Left lobe of liver (tissue), 2 donors: Measurements from ENCODE around the gene GRM5. TPM values are rescaled to one million over a fixed set of nuclear protein-coding genes. Genes with fewer than 3 reads are reported as not detected.
"Not testable (repeated sequence)": the region's sequence is repeated elsewhere in the genome, so short reads cannot be mapped to it uniquely, and the experiment has no call there.

Source experiments
- ATAC-seq: fragments of 200-7000 bp; cut with Tn5 transposase; one replicate; pipeline ENCODE4 v1.9.1; 2020; ENCODE audit warnings: mild to moderate bottlenecking, moderate library complexity
- DNase-seq: peaks from one replicate; pipeline ENCODE4 v3.0.0-alpha.2; 2020; ENCODE audit warnings: low spot score
- total RNA-seq: library from RNA; stranded (reverse); gene quantifications from one replicate; pipeline ENCODE4 v1.2.1, GENCODE V29; 2021
- donor health status: DM: no; HTN: no; CAD: no; lungs with moderate emphysema.
- donor health status: DM: no; HTN: yes; CAD: no.

GRM5 gene
- total RNA-seq, 1 donor from 2014 or later, result not detected

DNA sequence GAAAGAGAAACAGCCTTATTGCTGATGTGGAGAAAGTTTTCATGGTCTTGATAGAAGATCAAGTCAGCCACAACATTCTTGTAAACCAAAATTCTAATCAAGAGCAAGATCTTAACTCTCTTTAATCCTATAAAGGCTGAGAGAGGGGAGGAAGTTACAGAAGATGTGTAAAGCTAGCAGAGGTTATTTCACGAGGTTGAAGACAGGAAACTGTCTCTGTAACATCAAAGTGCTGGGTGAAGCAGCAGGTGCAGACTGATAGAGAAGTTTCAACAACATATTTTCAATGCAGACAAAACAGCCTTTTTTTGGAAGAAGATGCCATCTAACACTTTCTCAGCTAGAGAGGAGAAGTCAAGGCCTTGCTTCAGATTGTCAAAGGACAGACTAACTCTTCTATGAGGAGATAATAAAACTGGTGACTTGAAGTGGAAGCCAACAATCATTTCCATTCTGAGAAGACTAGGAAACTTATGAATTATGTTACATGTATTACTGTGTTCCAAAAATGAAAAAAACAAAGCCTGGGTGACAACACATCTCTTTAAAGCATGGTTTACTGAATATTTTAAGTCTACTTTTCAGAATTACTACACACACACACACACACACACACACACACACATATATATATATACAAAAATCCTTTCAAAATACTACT, 221.9 kb downstream of the GRM5 start:
- not testable (repeated sequence) for DNase-seq, ATAC-seq

DNA sequence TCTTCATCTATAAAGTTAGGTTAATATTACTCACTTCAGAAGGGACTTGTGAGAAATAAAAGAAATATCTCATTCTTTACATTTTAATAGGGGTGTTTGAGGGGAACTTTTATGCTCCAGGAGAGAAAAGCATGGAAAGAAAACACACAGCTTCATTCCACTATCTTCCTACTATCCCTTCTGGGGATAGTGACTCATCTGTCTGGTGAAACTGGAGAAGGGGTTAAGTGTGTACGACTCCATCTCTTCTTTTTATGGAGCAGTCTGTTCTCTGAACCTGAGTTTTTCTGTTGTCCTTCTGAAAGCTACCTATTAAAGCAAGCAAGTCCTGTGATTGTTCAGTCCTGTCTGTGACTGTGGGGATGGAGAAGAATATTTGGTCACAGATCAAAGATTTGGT, 227.6 kb downstream of the GRM5 start:
- ATAC-seq, result not testable (repeated sequence)

DNA sequence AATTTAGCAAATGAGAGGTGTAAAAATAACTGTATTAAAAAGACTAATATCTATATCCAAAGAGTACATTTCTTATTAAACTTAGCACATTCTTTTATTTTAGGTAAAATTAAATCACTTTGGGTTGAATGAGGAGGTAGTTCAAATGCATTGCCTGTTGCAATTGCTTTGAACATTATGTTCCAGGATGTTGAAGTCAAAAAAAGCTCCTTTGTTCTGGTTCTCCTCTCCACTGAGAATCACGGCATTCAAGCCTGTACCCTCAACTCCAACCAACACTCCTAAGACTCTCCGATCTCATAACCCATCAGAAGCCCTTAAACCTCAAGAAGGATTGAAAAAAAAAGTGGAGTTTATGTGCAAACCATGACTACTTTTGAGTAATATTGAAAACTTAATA, 230.1 kb downstream of the GRM5 start:
- not testable (repeated sequence) for DNase-seq, ATAC-seq

More for the DNA sequence above, 227.6 kb downstream of the GRM5 start:
- not testable (repeated sequence) for DNase-seq

DNA sequence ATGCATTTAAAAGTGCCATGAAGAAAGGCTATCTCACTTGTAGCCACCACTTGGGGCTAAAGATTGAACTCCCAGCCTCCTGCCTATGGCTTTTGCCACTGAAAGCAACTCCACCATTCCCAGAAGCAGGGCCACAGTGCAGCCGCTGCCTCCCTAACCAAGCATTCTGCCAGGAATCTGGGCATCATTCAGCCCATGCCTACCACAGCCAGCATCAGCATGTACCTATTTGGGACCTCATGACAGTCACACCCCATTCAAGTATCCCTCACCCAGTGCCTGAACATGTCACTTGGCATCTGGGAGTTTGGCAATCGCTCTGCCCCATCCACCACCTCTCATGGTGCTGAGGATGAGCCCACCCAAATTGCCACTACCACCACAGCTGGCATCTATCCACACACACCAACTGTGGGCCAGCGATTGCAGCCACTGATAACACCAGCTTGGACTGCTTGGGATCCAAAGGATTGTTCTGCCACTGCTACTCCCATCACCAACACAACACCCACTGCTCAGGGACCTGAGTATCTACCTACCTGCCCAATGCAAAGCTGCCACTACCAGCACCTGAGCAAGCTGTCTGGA, 234.4 kb downstream of the GRM5 start:
- DNase-seq, result no peak
- no peak for ATAC-seq

DNA sequence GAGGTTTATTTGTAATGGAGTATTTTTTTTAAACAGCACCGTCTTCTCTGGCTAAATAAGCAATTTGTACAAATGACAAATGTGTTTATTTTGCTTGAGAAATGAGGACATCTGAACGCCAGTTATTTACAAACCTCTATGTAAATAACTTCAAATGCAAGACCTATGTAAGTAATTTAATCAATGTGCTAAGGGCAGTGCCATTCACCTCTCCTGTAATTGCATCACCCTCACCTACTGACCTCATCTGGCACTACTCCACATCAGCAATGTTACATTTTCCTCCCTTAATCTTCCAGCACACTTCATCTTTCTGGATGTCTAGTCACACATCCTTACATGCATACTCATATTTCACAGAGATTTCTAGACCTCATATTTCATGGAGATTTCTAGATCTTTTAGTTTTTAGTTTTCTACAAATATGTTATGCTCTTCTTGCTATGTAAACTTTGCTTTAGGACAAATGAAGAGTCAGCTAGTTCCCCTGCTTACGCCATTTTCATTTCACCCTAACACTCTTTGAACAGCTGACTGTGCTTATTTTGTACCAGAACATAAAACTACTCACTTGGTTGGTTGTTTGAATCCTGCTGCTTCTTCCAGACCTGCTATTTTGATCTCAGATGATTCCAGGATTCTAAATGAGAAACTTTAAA, 238.6 kb downstream of the GRM5 start:
- DNase-seq (peak; percentile 64), ATAC-seq (peak; percentile 86)

DNA sequence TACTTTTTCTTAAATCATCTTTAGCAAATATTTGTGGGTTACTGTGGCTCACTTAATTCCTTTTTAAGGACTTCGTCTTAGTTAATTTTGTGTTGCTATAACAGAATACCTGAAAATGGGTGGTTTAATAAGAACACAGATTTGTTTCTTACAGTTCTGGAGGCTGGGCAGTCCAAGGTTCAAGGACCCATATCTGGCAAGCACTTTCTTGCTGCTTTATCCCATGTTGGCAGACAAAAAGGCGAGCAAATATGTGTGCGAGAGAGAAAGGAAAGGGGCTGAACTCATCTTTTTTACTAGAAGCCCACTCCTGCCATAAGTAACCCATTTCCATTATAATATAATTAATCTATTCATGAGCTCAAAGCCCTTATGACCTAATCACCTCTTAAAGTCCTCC, 246.2 kb downstream of the GRM5 start:
- DNase-seq (no peak), ATAC-seq (peak; percentile 51)

DNA sequence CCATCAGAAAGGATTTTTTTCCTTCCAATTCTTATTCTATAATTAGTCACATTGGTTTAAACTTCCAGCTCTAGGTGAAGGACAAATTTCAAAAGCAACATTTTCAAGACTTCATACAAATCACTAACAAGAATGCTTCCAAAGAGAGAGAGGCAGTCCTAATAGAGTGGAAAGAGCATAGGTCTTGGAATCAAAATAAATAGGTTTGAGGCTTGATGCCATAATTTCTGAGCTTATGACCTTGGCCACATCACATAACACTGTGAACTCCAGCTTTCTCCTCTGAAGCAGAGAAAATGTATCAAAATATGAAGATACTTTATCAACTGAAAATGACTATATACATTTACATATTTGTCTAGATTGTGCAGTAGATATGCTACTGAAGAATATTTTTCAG, 246.8 kb downstream of the GRM5 start:
- peak; percentile 74 for ATAC-seq
- DNase-seq, result no peak

DNA sequence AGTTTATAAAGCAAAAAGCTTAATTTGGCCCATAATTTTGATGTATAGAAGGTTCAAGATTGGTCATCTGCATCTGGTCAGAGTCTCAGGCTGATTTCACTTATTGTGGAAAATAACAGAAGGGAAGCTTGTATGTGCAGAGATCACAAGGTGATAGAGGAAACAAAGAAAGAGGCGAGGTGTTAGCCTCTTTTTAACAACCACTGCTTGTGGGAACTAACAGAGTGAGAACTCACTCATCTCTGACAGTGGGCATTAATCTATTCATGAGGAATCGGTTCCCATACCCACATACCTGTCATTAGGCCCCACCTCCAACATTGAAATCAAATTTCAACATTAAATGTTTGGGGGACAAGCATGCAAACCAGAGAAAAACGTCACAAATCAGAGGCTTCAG, 250.3 kb downstream of the GRM5 start:
- DNase-seq (no peak), ATAC-seq (no peak)

DNA sequence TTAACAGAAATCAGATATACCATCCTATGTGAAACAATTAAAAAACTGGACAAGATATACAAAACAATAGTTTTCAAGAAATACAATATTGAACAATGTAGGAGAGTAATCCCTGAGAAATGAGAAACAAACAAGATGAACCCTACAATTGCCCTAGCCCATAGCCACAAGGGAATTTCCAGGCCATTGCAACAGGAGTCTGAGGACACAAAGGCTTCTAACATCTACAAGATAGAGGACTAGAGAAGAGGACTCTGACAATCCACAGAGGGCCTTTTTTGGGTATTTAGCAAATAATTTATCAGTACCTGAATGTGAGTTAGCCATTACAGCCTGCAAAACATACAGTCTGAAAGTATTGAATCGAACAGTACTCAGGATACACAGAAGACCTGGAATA, 251.7 kb downstream of the GRM5 start:
- ATAC-seq (no peak), DNase-seq (no peak)

DNA sequence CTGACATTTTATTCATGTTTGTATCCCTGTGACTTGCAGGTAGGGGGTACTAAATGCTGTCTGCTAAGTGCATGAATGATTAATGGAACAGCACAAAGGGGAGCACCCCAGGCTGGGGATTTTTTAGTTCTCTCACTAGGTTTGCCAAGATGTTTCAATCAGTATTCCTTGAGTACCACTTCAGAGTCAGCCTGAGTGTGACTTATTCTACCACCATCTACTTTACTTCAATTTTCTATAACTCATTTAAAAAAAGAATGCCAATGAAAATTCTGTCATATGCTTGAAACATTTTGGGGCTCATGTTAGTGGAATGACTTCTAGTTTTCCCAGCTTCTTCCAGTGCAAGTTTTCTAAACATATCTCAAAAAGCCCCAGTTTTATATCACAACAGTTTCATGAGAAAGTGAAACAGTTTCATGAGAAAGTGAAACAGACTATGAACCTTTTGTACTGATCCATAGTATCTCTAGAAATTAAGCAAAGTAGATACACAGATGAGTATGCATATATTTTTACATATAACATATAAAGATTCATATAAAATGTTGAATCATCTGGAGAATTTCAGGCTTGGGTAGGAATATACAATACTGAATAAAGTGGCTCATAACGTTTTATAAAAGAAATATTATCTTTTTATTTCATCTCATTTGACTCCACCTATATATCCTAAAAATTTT, 252.4 kb downstream of the GRM5 start:
- peak; percentile 35 for ATAC-seq

DNA sequence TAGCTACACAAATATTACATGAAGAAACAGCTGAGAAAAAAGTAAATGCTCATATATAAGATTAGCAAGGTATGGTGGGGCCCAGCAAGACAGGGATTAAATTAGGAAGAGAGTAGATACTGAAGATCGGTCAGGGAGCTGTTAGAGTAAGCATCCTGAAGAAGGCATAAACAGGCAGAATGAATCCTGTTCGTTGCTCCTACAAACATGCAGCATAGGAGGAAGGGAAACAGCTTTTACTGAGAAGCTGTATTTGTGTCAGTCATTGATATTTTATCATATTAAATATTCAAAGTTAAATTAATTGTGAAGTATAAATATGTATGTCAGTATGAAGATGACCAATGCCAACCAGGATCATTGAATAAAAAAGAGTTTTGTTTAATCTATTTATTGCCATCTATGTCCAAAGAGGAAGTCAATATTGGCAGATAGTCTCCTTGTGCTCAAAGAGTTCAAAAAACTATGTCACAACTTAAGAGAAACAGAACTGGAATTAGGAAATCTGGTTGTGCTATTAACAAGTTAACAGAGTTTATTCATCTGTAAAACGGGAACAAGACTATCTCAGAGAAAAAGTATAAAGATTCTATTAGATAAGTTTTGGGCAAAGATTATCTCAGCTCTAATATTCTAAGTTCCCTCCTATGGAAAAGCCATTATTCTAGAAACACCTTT, 255.2 kb downstream of the GRM5 start:
- ATAC-seq, result peak; percentile 80
- DNase-seq, result no peak

More for the DNA sequence above, 252.4 kb downstream of the GRM5 start:
- DNase-seq, result no peak

DNA sequence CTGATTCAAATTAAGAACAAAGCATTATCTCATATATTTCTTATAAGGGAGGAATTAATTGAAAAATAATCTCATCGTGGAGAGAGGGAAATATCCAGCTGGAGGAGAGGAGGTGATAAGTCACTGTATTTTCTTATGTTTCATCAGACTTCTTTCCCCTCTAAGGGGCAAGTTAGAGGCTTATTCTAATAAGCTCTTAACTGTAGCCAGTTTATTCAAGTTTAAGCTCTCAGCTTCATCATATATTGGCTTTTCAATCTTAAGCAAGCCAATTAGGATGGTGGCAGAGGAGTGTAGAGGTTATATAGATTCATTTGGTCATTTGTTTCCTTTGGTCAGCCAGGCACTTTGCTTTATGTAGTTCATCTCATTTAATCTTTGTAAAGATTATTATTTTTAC, 256.7 kb downstream of the GRM5 start:
- ATAC-seq (no peak), DNase-seq (no peak)

DNA sequence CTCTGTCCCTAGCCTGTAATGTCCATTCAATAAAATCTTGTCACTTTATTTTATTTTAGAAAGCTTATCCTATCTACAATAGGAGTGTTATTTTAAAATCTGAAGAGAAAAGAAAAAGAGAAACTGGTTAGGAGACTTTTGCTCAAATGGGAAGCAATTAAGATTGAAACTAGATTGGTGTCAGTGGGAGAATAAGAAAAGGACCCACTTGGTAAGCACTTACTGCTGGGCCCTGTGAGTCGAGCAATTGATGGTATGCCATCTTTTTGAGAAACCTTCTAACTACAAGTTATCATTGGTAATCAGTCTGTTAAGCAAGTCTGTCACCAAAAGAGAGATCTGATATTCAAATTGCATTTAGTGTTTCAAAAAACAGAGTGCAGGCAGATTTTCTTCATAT, 258.4 kb downstream of the GRM5 start:
- ATAC-seq (no peak), DNase-seq (no peak)

DNA sequence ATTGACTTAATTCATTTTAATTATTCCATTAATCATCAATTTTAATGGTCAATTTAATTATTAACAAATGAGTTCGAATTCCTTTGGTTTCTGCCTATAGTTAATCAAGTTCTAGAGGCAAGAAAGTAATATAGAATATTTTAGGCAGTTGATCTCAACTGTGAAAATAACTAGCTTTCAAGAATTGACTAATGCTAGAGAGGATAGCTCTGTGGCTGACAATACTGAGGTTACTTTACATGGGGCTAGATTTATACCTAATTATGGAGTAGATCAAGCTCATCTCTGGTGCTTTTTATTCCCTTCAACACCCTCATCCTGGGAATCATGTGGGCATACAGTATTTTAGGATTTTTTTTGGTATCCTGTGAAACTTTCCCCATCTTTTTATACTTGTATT, 259.4 kb downstream of the GRM5 start:
- ATAC-seq (no peak), DNase-seq (no peak)

DNA sequence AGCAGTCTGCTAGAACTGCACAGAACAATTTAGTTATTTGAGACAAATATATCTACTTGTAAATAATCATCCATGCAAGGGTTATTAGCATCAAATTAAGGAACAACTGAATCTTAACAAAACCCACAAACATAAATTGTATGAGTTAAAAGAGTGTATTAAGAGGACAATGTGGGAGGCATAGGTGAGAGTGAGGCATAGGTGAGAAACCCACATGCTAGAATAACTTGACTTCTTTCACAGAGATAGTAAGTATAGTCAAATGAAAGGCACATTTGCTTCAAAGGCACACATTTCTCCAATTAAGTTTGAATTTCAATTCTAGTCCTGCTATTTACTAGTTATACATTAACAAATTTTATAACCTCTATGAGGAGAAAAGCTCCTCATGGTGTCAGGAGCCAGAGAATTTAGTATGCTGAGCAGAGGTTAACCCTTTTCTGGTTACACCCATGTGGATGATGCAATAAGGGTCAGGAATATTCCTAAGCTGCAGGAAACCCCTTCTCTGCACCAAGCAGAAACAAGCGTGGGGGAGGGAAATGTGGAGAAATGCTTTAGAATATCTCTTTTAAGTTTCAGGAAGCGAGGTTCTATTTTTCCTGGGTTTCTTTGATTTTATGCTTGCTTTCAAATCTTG, 264.2 kb downstream of the GRM5 start:
- ATAC-seq (peak; percentile 79), DNase-seq (no peak)

DNA sequence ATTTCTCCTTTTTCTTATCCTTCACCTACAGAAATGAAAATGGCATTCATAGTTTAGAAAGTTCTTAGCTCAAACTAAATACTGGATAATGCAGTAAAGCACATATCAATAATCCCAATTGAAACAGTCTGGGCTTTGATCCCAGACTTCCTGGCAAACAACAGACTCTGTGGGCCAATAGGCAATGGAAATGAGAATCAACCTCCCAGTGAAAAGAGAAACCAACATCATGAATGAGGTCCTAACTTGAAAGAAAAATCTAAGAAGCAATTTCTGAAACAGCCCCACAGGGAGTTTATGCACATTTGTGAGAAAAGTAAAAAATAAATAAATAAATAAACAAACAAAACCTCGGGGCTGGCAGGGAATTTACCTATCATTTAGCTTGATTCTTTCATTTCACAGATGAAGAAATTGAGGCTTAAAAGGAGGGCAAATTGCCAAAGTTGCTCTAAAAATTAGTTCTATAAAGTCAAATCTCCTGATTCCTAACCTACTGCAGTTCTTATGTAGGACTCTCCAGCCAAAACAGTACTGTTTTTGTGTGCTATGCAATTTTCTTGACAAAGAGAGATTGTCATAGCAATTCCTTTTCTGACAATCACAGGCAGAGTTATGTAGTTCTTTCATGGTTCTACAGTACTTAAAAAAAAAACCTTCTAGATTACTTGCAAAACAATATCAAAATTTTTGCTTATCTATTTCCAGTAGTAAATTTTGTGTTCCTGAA, 265.8 kb downstream of the GRM5 start:
- DNase-seq (peak; percentile 54), ATAC-seq (peak; percentile 96)

DNA sequence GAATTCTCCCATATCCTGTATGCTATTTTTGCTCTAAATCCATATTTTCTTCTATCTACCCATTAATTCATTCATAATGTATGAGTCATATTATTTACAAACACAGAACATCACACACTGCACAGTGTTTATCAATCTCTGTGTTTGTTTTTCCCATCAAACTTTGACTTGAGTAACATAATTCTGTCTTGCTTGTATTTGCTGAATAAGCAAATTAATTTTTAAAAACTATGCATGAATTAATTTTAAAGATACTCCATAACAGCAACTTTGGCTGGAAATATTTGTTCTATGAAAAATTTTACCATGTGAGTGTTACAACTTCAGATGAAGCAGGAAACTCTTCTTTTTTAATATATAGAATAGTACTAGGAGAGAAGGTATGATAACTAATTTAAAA, 275.6 kb downstream of the GRM5 start:
- ATAC-seq (no peak), DNase-seq (no peak)

DNA sequence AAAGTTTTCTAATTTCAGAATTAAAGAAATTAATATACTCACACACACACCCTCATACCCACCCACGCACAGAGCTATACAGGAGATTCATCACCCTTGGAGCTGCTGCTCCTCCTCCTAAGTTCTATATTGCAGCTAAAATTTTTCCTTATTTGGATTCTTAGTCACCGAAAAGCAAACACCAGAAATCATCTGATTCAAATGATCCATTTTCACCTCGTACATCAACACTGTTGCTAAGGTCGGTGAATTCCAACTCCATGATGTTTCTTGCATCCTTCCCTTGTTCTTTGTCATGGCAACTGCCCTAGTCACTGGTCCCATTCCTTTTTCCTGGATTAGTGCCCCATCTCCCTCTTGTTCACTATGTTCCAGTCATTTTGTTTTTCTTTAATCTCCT, 286.2 kb downstream of the GRM5 start:
- ATAC-seq (no peak), DNase-seq (no peak)

DNA sequence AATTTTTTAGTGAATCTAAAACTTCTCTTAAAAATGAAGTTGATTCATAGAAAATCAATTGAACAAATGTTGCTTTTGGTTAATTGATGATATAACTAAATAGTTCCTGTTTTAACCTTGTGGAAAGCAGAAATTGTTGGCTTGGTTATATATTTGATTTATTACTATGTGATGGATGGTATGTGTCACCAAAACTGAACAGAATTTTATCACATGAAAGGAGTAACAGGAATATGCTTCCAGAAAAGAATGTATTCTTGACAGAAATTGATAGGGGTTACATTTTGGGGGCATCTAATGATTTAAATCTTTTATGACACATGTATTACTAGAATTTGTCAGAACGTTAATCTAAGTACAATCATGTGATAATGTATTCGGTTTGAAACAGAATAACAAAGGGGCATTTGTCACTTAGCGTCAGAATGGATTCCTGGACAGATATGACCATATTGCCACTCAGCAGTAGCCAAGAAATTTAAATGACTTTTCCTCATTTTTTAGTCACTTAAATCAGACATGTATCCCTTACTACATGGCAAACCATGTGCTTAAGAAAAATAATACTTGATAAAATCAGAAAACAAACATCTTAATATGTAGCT, 295.2 kb downstream of the GRM5 start:
- ATAC-seq (no peak), DNase-seq (no peak)

DNA sequence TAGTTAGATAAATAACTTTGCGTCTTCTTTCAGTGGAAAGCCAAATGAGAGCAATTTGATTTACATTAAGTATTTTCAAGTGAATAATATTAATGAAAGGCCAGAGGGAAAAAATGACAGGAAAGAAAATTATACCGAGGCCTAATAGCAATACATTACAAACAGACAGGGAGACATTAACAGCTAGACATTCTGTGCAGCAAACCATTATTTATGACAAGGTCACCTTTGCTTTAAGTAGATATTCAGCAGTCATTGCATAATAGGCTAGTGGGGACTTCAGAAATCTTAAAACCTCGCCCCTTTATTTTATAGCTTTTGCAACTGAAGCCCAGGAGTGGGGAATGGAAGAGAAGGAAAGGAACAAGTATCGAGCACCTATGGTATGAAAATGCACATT, 321.6 kb downstream of the GRM5 start:
- ATAC-seq (no peak), DNase-seq (no peak)
